OCI-LY3 (cell line): ENCODE measurements around the gene GMFB.

Experiments
- H2AFZ ChIP-seq: fragments of 200-600, 300-600 bp; shearing (Covaris generic); 2 replicates; pipeline ENCODE4 v1.6.0; 2014; ENCODE audit warnings: antibody characterized with exemption, low read depth, low read length
- H3K27ac ChIP-seq: fragments of 200-600, 300-600 bp; sonication (generic); 2 replicates; pipeline ENCODE4 v1.5.1; 2014; ENCODE audit warnings: mild to moderate bottlenecking, low read length, moderate library complexity, mixed read lengths
- H3K27me3 ChIP-seq: fragments of 200-600, 300-600 bp; sonication (generic); 2 replicates; pipeline ENCODE4 v1.6.1; 2014; ENCODE audit warnings: low read depth, low read length, mixed read lengths
- H3K36me3 ChIP-seq: fragments of 200-600, 300-600 bp; sonication (generic); replicated peaks from 2 replicates; pipeline ENCODE3; 2014; ENCODE audit warnings: low read depth, low read length, mixed read lengths
- H3K4me1 ChIP-seq: fragments of 300-600, 200-600 bp; sonication (generic); 2 replicates; pipeline ENCODE4 v1.6.1; 2014; ENCODE audit warnings: low read length, mixed read lengths
- H3K4me2 ChIP-seq: fragments of 200-600, 300-600 bp; sonication (generic); 2 replicates; pipeline ENCODE4 v1.6.1; 2014; ENCODE audit warnings: low read length, mixed read lengths
- H3K4me3 ChIP-seq: fragments of 300-600, 200-600 bp; sonication (generic); 2 replicates; pipeline ENCODE4 v1.5.1; 2014; ENCODE audit warnings: antibody characterized with exemption, mild to moderate bottlenecking, low read length, moderate library complexity
- H3K79me2 ChIP-seq: fragments of 300-600, 200-600 bp; shearing (Covaris generic); 2 replicates; pipeline ENCODE4 v1.6.1; 2014; ENCODE audit warnings: mild to moderate bottlenecking, low read length, mixed read lengths
- H3K9ac ChIP-seq: fragments of 300-600, 200-600 bp; shearing (Covaris generic); 2 replicates; pipeline ENCODE4 v1.6.0; 2014; ENCODE audit warnings: mild to moderate bottlenecking, low read length, moderate library complexity
- H3K9me3 ChIP-seq: fragments of 200-600, 300-600 bp; shearing (Covaris generic); 2 replicates; pipeline ENCODE4 v1.6.1; 2014; ENCODE audit warnings: low read length, mixed read lengths; ENCODE audit not compliant: insufficient read depth
- H4K20me1 ChIP-seq: fragments of 200-600, 300-600 bp; sonication (generic); 2 replicates; pipeline ENCODE4 v1.6.1; 2016; ENCODE audit warnings: low read length, mixed read lengths; ENCODE audit not compliant: insufficient read depth
- CTCF ChIP-seq: fragments of 200-600, 300-600 bp; sonication (generic); IDR thresholded peaks from 2 replicates; pipeline ENCODE4 v1.5.1; 2014; ENCODE audit warnings: antibody characterized with exemption, low read length, low read depth
- EZH2phosphoT487 ChIP-seq: fragments of 200-600 bp; shearing (Covaris generic); IDR thresholded peaks from 2 replicates; pipeline ENCODE4 v1.6.1; 2018; ENCODE audit warnings: antibody characterized with exemption, mixed run types, low read depth

The GMFB gene

GRCh38 chr14:54489318-54489683, 521 bp upstream of the GMFB start:
- H3K4me3 ChIP-seq, result peak overlapping the region; percentile 94
- H3K4me2 ChIP-seq, result peak overlapping the region; percentile 67
- H4K20me1 ChIP-seq, result peaks cover 12% of the 10 kb centered on the region
- peak overlapping the region; percentile 92 for H3K9ac ChIP-seq
- peaks cover 53% of the 10 kb centered on the region for H3K79me2 ChIP-seq
- H3K36me3 ChIP-seq, result no peaks in the 10 kb centered on the region
- H3K4me1 ChIP-seq, result peaks cover 21% of the 10 kb centered on the region
- no peaks in the 10 kb centered on the region for H3K9me3 ChIP-seq
- no peaks in the 10 kb centered on the region for H3K27me3 ChIP-seq
- no peak for TF ChIP-seq EZH2phosphoT487
- TF ChIP-seq CTCF, result no peak
- H2AFZ ChIP-seq, result peak overlapping the region; percentile 94
- peak overlapping the region; percentile 11; the same call in 1 of the 2 replicates for H3K27ac ChIP-seq

- H2AFZ ChIP-seq, result peak overlapping the region; percentile 18; the same call in 1 of the 2 replicates
- peak overlapping the region; percentile 68 for H3K4me2 ChIP-seq
- peaks cover 63% of the 10 kb centered on the region for H3K79me2 ChIP-seq
- H3K27me3 ChIP-seq, result no peaks in the 10 kb centered on the region
- peak overlapping the region; percentile 92 for H3K9ac ChIP-seq
- H3K27ac ChIP-seq, result peak overlapping the region; percentile 51
- H3K4me3 ChIP-seq, result peak overlapping the region; percentile 94
- peaks cover 18% of the 10 kb centered on the region for H4K20me1 ChIP-seq
- TF ChIP-seq EZH2phosphoT487, result no peak
- TF ChIP-seq CTCF, result no peak
- H3K9me3 ChIP-seq, result no peaks in the 10 kb centered on the region
- H3K36me3 ChIP-seq, result peaks cover under 1% of the 10 kb centered on the region
- peaks cover 30% of the 10 kb centered on the region for H3K4me1 ChIP-seq
These were observed 498 bp downstream of the GMFB start for GRCh38 chr14:54488318-54488645.

DNA sequence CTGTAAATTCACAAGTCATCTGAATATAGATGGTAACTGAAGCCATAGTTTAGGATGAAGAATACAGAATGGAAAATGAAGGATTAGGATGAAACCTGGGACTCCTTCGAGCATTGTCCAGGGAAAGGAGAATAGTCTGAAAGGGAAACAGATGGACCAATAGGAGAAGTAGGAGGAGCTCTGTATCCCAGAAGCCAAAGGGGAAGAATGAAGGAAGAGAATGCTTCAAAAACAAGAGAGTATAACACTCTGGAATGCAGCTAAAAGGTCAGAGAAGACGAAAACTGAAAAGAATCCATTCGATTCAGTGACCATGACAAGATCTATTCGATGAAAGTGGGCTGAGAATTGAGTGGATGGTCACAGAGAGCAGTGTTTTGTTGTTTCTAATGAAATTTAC, 1.0 kb downstream of the GMFB start:
- TF ChIP-seq EZH2phosphoT487, result no peak
- no peak for TF ChIP-seq CTCF
- Histone ChIP-seq H3K9ac (peak overlapping the region; percentile 92), H3K27ac (no peak overlapping the region), H3K36me3 (peaks cover 5% of the 10 kb centered on the region), H3K27me3 (no peaks in the 10 kb centered on the region), H3K4me2 (peak overlapping the region; percentile 68), H3K4me1 (peaks cover 35% of the 10 kb centered on the region), H3K79me2 (peaks cover 68% of the 10 kb centered on the region), H3K9me3 (no peaks in the 10 kb centered on the region), H2AFZ (no peak overlapping the region), H4K20me1 (peaks cover 22% of the 10 kb centered on the region), H3K4me3 (peak overlapping the region; percentile 94)

DNA sequence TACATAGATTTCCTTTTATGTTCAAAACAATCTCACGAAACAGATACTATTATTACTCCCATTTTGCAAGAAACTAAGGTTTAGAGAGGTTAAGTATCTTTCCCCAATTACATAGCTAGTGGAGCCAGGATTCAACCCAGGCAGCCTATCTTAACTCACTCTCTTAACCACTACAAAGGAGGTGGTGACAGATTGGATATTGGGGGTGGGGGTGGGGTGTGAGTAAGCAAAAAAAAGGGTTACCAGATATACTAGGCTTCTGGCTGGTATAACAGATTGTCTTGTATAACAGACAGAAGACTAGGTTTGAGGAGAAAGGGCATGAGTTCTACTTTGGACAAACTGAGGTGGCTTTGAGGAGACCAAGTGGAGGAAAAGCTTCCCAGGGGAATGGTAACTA, 2.1 kb downstream of the GMFB start:
- Histone ChIP-seq H3K79me2 (peaks cover 73% of the 10 kb centered on the region), H3K4me3 (no peak overlapping the region), H3K27me3 (no peaks in the 10 kb centered on the region), H3K27ac (no peak overlapping the region), H3K4me2 (no peak overlapping the region; the same call in 1 of the 2 replicates), H3K36me3 (peaks cover 13% of the 10 kb centered on the region), H2AFZ (no peak overlapping the region), H3K9ac (no peak overlapping the region), H3K9me3 (no peaks in the 10 kb centered on the region), H3K4me1 (peaks cover 37% of the 10 kb centered on the region), H4K20me1 (peaks cover 22% of the 10 kb centered on the region)
- no peak for TF ChIP-seq EZH2phosphoT487
- TF ChIP-seq CTCF, result no peak
